Stimulated activated effector memory CD8-positive, alpha-beta T cell treated with anti-CD3 and anti-CD28 coated beads, Interleukin-12 subunit alpha, Interleukin-12 subunit beta, amount 100 ng/mL, for 72 hours (primary cell): Measurements from ENCODE around the gene TNK2.
A peak's percentile ranks its signal among the peaks of the same experiment; 100 is the strongest.
"Not testable (repeated sequence)": the region's sequence is repeated elsewhere in the genome, so short reads cannot be mapped to it uniquely, and the experiment has no call there.

ENCODE experiments used
- ATAC-seq: fragments of 150-1000 bp; cut with Tn5 transposase; 2 replicates; pipeline ENCODE4 v1.10.0; 2021
- DNase-seq, 2 donors: peaks; one replicate each; pipeline ENCODE4 v3.0.0; 2021 to 2022; ENCODE audit warnings: low spot score in 2 of 2
- H3K27ac Mint-ChIP-seq: one replicate; pipeline ENCODE4 v1.8.0; 2022; ENCODE audit warnings: mild to moderate bottlenecking, mixed read lengths
- H3K36me3 Mint-ChIP-seq: one replicate; pipeline ENCODE4 v1.8.0; 2022; ENCODE audit warnings: mild to moderate bottlenecking, mixed read lengths
- H3K4me1 Mint-ChIP-seq: one replicate; pipeline ENCODE4 v1.8.0; 2022; ENCODE audit warnings: mixed read lengths
- H3K4me3 Mint-ChIP-seq: one replicate; pipeline ENCODE4 v1.8.0; 2022; ENCODE audit warnings: mild to moderate bottlenecking, mixed read lengths
- H3K9me3 Mint-ChIP-seq: one replicate; pipeline ENCODE4 v1.8.0; 2022; ENCODE audit warnings: mixed read lengths

Gene TNK2

DNA sequence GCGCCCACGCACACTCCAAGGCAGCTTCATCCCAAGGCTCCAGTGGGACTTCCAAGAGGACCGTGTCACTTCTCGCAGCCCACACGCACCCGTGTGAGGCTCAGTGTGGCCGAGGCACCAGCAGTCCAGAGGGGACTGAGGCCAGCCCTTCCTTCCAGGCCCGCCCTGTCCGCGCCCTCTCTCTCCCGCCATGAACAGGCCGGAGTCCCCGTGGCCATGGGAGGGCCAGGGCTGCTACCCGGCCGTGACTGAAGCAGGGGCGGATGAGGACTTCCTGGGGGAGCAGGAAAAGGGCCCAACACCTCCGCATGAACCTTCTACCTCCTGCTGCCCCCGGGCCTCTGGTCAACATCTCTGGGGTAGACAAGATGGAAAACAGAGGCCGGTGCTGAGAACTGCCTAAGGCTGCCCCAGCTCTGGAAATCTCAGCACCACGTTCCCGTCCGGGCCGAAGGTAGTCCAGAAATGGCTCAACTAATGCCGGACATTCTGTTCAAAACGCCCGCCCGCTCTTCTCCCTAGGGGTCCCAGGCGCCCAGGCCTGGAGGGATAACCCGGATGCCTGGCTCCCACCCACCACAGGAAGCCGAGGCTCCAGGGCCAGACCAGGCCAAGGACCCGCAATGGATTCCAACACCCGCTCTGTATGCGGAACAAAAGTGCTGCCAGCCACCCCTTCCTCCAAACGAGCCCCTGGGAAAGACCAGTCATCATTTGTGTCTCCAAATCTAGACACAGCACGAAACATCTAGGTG, 32.7 kb downstream of the TNK2 start:
- Mint-ChIP-seq H3K4me1 (peaks cover 13% of the 10 kb centered on the region), H3K36me3 (peaks cover 43% of the 10 kb centered on the region), H3K4me3 (no peak overlapping the region), H3K27ac (peak overlapping the region; percentile 70), H3K9me3 (no peaks in the 10 kb centered on the region)
- DNase-seq (no peak), ATAC-seq (no peak)

DNA sequence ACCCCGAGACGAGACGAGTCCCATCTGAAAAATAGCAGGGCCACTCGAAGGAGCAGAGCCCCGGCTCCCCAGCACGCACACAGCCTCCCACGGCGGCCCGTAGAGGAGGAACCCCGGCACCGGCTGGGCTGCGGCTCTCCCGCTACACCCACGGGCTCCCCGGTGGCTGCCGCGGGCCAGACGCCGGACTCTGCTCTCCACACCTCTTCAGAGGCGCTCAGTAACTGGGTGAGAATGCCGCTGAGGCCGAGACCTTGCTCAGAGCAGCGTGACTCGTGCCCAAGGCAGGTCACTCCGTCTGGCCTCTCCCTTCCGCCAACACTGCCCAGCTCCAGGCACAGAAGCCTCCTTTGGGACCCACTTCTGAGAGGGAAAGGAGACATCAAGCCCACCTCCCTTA, 34.4 kb downstream of the TNK2 start:
- Mint-ChIP-seq H3K27ac (no peak overlapping the region), H3K4me3 (no peak overlapping the region), H3K9me3 (no peaks in the 10 kb centered on the region), H3K4me1 (peaks cover 17% of the 10 kb centered on the region), H3K36me3 (peaks cover 44% of the 10 kb centered on the region)
- DNase-seq: no peak
- ATAC-seq: no peak

DNA sequence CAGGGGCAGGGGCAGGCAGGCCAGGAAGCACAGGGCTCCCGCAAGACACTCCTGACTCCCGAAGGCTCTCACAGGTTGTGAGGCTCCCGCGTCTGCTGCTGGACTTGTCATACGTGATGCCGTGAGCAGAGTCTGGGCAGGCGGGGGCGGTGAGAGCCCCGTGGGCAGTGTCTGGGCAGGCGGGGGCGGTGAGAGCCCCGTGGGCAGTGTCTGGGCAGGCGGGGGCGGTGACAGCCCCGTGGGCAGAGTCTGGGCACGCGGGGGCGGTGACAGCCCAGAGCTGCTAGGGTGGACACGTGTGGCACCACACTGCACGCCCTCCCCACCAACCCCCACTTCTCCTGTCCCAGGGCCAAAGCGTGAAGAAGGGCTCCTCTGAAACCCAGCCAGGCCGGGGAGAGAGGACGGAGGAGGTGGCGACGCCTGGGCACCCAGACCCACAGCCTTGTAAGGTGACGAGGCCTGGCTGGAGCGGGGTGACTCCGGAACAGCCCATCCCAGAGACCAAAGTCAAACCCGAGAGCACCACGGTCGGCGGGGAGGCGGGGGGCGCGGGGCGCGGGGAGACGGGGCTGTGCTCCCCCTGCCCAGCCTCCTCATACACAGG, 35.0 kb downstream of the TNK2 start:
- H3K9me3 Mint-ChIP-seq: no peaks in the 10 kb centered on the region
- no peak overlapping the region for H3K27ac Mint-ChIP-seq
- H3K4me1 Mint-ChIP-seq: peaks cover 17% of the 10 kb centered on the region
- DNase-seq: no peak
- peaks cover 41% of the 10 kb centered on the region for H3K36me3 Mint-ChIP-seq
- no peak for ATAC-seq
- no peak overlapping the region for H3K4me3 Mint-ChIP-seq

DNA sequence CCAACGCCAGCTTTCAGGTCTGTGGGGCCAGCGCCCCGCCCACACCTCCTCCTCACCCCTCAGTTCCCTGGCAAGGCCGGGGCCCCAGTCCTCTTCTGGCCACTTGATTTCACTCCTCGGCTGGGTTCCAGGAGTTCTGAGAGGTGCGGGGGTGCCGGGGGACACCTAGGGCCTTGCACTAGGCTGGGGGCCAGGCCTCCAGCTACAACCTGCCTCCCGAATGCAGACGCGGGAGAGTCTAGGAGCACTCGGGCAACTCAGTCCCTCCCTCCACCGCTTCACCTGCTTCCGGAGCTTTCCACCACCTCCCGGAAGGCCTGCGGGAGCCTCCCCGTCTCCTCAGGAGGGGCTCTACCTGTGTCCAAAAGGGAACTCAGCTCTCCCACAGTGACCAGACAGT, 35.6 kb downstream of the TNK2 start:
- Mint-ChIP-seq H3K4me3 (no peak overlapping the region), H3K9me3 (no peaks in the 10 kb centered on the region), H3K4me1 (peaks cover 14% of the 10 kb centered on the region), H3K36me3 (peaks cover 36% of the 10 kb centered on the region), H3K27ac (no peak overlapping the region)
- DNase-seq: no peak
- ATAC-seq: no peak

DNA sequence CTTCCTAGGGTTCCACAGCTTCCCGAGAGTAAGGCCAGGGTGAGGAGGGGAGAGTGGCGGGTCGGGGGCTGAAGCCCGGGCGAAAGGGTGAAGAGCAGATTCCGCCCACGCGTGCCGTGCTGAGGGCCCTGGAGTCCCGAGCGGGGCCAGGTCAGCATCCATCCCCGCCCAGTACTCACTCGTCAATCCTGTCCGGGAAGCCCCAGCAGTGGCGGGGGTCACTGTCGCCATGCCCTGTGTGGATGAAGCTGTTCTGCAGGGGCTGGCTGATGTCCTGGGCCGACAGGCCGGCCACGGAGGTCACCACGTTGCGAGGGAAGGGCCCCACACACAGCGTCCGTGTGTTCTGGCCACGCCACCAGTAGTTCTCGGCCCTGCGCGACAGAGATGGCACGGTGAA, 36.3 kb downstream of the TNK2 start:
- Mint-ChIP-seq H3K27ac (no peak overlapping the region), H3K4me3 (no peak overlapping the region), H3K4me1 (peaks cover 7% of the 10 kb centered on the region), H3K36me3 (peaks cover 34% of the 10 kb centered on the region), H3K9me3 (no peaks in the 10 kb centered on the region)
- no peak for ATAC-seq
- no peak for DNase-seq

DNA sequence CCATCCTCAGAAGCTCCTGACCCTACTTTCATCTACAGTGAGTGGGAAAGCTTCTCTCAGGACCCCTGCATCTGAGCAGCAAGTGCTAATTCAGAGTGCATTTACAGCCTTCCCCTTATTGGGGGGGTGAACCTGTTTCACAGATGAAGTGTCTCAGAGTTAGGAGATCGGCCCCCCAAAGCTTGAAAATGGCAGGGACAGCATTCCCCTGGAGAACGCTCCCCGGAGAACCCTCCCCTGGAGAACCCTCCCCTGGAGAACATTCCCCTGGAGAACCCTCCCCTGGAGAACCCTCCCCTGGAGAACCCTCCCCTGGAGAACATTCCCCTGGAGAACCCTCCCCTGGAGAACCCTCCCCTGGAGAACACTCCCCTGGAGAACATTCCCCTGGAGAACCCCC, 36.7 kb downstream of the TNK2 start:
- H3K4me1 Mint-ChIP-seq, ATAC-seq, DNase-seq, H3K9me3 Mint-ChIP-seq, H3K27ac Mint-ChIP-seq, H3K4me3 Mint-ChIP-seq: not testable (repeated sequence)
- H3K36me3 Mint-ChIP-seq: peaks cover 34% of the 10 kb centered on the region

DNA sequence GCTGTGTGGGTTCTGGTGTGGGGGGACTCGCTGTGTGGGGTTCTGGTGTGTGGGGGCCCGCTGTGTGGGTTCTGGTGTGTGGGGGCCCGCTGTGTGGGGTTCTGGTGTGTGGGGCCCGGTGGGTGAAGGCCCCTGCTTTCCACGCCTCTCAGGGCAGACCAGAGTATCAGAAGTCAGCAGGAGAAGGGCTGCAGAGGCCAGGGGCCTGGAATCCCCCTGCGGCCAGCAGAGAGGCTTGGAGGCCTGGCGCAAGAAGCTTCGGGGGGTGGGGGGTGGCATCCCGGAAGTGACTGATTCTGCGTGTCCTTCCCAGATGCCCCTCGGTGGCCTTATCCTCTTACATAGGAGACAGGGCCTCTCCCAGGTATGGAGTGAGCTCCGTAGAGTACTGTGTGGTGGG, 37.4 kb downstream of the TNK2 start:
- Mint-ChIP-seq H3K4me3 (no peak overlapping the region), H3K4me1 (peaks cover 5% of the 10 kb centered on the region), H3K27ac (peak overlapping the region; percentile 52), H3K36me3 (peaks cover 36% of the 10 kb centered on the region), H3K9me3 (no peaks in the 10 kb centered on the region)
- DNase-seq: no peak
- ATAC-seq: no peak

DNA sequence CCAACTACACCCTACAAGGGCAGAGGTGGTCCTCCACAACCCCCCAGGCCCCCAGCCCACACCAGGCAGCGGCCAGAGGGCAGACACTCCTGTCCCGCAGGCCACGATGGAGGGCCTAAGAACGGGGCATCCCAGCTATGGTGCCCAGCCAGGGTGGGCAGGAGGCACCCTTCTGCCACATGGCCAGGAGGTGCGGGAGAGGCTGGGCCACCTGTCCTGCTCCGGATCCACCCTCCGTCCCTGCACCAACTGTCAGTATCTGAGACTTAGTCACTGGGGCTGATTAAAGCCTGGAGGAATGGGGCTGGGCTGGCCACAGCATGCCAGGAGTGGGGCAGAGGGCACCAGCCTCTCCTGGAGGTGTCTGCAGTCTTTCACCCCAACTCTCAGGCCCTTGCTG, 37.9 kb downstream of the TNK2 start:
- peaks cover 36% of the 10 kb centered on the region for H3K36me3 Mint-ChIP-seq
- no peak for DNase-seq
- no peak overlapping the region for H3K4me3 Mint-ChIP-seq
- no peak for ATAC-seq
- peaks cover 5% of the 10 kb centered on the region for H3K4me1 Mint-ChIP-seq
- no peaks in the 10 kb centered on the region for H3K9me3 Mint-ChIP-seq
- H3K27ac Mint-ChIP-seq: peak overlapping the region; percentile 52

DNA sequence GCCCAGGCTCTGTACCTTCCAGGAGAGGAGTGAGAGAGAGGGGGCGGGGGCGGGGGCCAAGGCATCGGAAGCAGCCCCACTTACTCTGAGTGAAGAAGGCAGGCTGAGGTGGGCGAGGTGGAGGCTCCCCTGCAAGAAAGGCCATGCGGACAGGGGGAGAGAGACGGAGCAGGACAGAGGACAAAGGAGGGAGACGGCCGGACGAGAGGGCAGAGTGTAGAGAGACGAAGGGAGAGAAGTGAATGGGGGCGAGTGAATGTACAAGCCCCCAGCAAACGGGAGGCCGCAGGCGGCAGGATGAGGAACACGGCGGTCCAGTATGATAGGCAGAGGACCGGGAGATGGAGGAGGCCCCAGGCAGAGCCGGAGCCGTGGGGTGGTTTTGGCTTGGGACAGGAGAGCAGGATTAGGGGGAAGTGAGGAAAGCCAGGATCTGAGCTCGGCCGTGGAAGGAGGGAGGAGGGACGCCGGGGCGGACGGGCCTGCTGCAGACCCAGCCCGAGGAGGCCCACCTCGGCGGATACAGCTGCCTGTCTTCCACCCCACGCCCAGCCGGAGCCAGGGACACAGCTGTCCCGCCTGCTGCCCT, 38.8 kb downstream of the TNK2 start:
- Mint-ChIP-seq H3K27ac (peak overlapping the region; percentile 52), H3K36me3 (peaks cover 38% of the 10 kb centered on the region), H3K4me1 (peaks cover 5% of the 10 kb centered on the region), H3K4me3 (no peak overlapping the region), H3K9me3 (no peaks in the 10 kb centered on the region)
- ATAC-seq (no peak), DNase-seq (no peak)

DNA sequence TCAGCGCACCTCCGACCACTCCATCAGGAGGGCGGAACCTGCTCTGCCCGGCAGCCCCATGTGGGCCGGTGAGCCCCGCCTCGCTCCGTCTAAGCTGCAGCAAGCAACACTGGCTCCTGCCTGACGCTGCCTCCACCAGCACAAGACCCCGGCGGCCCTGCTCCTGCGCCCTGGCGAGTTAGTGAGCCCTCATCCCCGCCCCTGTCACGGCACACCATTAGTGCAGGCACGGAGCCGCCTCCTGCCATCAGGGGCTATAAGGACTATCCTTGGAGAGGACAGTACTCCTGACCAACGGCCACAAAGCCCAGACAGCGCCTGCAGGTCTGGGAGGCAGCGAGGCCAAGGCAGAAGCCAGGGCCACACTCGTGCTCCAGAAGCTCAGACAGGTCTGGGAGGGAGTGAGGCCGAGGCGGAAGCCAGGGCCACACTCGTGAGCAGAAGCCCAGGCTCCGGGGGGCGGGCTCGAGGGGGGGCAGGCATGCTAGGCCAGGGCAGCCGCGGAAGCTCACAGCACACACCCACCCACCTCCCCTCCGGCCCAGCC, 39.4 kb downstream of the TNK2 start:
- H3K36me3 Mint-ChIP-seq: peaks cover 38% of the 10 kb centered on the region
- DNase-seq (no peak), ATAC-seq (no peak)
- no peak overlapping the region for H3K27ac Mint-ChIP-seq
- H3K9me3 Mint-ChIP-seq: no peaks in the 10 kb centered on the region
- H3K4me3 Mint-ChIP-seq: no peak overlapping the region
- peaks cover 5% of the 10 kb centered on the region for H3K4me1 Mint-ChIP-seq

DNA sequence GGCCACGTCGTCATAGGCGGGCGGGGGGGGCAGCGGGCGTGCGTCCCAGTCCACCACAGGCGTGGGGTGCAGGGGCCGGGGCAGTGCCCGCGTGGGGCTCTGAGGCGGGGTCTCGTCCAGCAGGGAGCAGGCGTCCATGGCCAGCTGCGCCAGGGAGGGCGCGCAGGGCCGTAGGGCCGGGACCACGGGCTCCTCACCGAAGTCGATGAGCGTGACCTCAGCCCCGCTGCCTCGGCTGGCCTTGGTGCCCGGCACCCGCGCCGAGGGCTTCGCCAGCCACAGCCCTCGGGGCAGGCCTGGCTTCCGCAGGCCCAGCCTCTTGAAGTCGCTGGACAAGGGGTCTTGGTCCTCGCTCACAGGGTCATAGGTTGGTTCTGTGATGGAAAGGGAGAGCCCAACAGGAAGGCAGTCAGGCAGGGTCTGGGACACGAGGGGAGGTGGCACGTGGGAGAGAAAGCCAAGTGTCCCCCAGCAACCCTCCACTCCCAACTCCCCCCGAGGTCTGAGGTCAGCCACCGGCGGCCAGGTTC, 40.0 kb downstream of the TNK2 start:
- no peaks in the 10 kb centered on the region for H3K9me3 Mint-ChIP-seq
- no peak for ATAC-seq
- H3K4me3 Mint-ChIP-seq: no peak overlapping the region
- peaks cover 6% of the 10 kb centered on the region for H3K4me1 Mint-ChIP-seq
- no peak for DNase-seq
- peaks cover 38% of the 10 kb centered on the region for H3K36me3 Mint-ChIP-seq
- H3K27ac Mint-ChIP-seq: no peak overlapping the region

DNA sequence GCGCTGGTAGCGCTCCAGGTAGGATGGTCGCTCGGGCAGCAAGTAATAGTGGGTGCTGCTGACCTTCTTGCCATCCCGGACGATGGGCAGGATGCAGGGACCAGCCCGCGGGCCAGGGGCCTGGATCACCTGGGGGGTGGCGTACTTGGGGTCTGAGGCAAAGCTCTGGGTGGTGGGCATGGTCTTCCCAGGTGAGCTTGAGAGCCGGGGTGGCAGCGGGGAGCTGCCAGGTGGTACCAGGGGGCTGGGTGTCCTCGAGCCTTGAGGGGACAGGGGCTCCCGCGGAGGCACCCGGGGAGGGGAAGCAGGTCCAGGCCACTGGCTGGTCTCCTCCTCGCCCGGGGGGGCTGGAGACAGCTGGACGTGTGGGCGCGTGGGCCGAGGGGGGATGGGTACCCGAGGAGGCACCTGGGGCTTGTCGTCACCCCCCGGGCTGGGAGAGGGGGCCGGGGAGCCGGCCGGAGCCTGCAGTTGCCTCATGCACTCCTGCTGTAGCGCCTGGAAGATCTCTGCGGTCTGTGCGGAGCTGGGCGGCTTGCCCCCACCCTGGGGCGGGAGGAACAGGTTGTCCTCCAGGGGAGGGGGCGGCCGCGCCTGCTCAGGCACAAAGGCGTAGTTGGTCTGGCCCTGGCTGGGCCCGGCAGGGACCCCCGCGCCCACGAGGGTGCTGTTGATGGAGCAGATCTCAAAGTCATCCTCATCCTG, 40.6 kb downstream of the TNK2 start:
- Mint-ChIP-seq H3K4me3 (no peak overlapping the region), H3K4me1 (peaks cover 12% of the 10 kb centered on the region)

DNA sequence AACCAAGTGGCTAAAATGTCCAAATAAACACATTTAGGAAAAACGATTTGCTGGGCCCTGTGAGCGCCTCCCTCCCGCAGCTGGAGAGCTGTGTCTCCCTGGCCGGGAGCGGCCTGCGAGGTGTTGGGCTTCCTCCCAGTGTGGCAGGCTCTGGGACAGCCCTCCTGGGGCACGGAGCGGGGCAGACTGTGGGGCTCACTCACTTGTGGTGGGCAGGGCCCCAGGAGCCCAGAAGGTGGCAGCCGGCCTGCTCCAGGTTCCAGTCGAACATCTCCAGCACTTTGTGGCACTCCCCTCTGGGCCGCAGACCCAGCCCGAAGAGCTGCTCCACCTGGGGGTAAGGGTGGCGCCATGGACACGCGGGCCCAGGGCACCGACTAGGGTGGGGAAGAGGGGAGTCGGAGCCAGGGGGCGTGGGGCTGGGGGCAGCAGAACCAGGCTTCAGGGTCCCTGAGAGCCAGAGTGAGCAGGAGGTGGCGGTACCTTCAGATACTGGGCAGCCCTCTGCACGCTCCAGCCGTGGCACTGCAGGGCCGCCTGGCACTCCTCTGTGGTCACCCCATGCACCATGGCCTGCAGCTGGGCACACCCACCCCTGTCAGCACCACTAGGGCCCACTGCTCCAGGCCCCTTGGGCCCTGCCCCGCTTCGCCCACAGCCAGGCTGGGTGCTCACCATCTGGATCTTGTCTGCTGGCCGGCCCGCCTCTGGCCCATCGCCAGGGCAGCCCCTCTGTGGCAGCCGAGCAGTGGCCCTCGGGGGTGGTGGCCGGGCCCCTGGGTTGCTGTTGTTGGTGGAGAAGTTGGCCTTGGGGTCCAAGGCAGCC, 41.5 kb downstream of the TNK2 start:
- H3K4me3 Mint-ChIP-seq: no peak overlapping the region
- DNase-seq (no peak), ATAC-seq (no peak)
- H3K27ac Mint-ChIP-seq: no peak overlapping the region
- H3K9me3 Mint-ChIP-seq: no peaks in the 10 kb centered on the region
- peaks cover 12% of the 10 kb centered on the region for H3K4me1 Mint-ChIP-seq
- H3K36me3 Mint-ChIP-seq: peaks cover 38% of the 10 kb centered on the region

More for the DNA sequence above, 40.6 kb downstream of the TNK2 start:
- DNase-seq (no peak), ATAC-seq (no peak)
- no peak overlapping the region for H3K27ac Mint-ChIP-seq
- H3K36me3 Mint-ChIP-seq: peaks cover 38% of the 10 kb centered on the region
- H3K9me3 Mint-ChIP-seq: no peaks in the 10 kb centered on the region

DNA sequence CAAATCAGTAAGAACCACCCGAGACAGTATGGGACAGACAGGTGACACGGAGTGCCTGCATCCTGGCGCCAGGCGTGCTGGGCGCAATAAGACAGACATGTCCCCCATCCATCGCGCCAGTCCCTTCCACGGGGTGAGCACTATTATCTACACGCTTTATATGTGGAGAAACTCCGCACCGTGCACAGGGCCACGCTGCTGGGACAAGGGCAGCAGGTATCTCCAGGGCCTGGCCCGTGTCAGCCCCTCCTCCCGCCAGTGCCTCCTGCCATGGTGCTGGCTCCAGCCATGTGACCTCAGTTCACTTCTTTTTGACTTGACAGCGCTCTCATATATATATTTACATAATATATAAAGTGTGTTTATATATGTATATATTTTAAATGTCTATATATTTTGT, 42.6 kb downstream of the TNK2 start:
- DNase-seq: no peak
- ATAC-seq: no peak
- no peak overlapping the region for H3K27ac Mint-ChIP-seq
- H3K4me3 Mint-ChIP-seq: no peak overlapping the region
- H3K9me3 Mint-ChIP-seq: no peaks in the 10 kb centered on the region
- H3K36me3 Mint-ChIP-seq: peaks cover 29% of the 10 kb centered on the region
- H3K4me1 Mint-ChIP-seq: peaks cover 12% of the 10 kb centered on the region
